ENCODE measurements around the gene REC8.

GRCh38 chr14:24143511-24143910 lies 28.4 kb upstream of the REC8 start:
- TF ChIP-seq GATA2 (IDR thresholded peaks at IDR 0.05; ENCODE audit: low read depth, low read length) (no peak), GATA3 (IDR thresholded peaks at IDR 0.05; ENCODE audit: low read depth, low read length) (no peak)

Data from SH-SY5Y (cell line).